CD1c-positive myeloid dendritic cell (primary cell): ENCODE data around the gene NF2.
"Not testable (repeated sequence)": the region's sequence is repeated elsewhere in the genome, so short reads cannot be mapped to it uniquely, and the experiment has no call there.

ENCODE experiments used
- DNase-seq: peaks from one replicate; pipeline ENCODE4 v3.0.0-alpha.2; 2016; ENCODE audit errors: extremely low spot score

Gene NF2

GRCh38 chr22:29603358-29604075, at the start of gene NF2:
TSS of gene NF2 (plus strand) at chr22:29603633. CDS start at chr22:29603999, 366 bp downstream.
- DNase-seq, result peak; percentile 100

DNA sequence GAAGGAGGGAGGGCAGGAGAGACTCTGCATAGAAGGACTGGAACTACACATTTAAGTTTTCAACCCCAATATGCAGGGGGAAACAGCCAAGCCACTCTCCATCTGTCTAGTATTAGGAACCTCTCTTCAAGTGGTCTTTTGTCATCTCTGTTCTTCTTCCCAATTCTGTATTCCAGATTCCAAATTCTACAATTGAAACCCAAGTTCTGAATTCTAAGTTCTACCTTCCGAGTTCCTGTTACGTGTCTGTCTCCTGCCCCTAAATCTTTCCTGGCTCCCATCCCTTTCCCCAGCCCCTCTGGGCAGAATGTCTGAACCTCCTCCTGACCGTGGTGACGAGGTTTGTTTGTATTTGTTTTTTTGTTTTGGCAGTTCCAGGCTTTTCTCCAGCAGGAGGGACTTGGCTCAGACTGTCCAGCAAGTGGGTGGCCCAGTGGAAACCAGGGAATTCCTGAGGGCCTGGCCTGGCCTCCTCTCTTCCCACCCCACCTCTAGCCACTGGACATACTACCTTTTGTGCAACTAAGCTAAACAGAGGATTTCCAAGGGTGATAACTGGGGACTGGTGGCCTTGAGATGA, 48.3 kb upstream of the NF2 start:
- DNase-seq, result no peak

DNA sequence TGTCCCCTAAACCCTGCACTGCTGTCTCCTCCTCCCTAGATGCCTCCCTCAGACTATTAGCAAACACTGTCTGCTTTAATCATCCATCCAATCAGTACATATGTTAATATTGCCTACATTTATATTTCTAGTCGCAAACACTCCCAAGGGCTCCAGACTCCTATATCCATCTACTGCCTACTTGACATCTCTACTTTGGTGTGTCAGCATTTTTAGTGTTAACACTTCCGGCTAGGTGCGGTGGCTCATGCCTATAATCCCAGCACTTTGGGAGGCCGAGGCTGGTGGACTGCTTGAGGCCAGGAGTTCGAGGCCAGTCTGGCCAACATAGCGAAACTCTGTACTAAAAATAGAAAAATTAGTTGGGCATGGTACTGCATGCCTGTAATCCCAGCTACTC, 44.4 kb upstream of the NF2 start:
- DNase-seq, result no peak

- no peak for DNase-seq
Measured at GRCh38 chr22:29559853-29560252, 43.6 kb upstream of the NF2 start.

DNA sequence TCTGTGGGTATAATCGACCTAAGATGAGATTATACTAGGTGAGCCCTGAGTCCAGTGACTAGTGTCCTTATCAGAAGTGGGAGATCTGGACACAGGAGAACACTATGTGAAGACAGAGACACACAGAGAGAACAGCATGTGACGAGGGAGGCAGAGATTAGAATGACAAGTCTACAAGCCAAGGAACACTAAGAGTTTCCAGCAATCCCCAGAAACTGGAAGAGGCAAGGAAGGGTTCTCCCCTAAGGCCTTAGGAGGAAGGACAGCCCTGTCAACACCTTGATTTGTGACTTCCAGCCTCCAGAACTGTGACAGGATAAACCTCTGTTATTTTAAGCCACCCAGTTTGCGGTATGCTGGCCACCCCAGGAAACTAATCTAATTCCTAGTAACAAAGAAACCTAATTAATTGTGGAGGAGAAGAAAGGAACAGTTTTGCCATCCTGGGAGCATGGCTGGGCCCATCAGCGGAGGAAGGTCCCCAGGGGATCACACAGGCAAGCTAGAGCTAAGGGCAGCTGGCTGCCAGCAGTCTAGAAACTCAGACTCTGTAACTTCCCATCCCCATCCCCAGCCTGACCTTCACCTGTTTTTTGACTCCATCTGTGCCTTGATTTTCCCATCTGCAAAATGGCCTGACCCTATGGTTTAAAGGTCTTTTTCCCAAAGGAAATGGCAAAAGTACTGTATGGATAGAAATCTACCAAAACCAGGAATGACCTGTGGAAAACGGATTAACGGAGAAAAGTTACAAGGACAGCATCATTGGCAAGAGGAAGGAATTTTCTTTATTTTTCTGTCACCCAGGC, 39.6 kb upstream of the NF2 start:
- no peak for DNase-seq

GRCh38 chr22:29566513-29566912, 36.9 kb upstream of the NF2 start:
- DNase-seq, result not testable (repeated sequence)

- no peak for DNase-seq
Measured at GRCh38 chr22:29567338-29567737, 36.1 kb upstream of the NF2 start.

DNA sequence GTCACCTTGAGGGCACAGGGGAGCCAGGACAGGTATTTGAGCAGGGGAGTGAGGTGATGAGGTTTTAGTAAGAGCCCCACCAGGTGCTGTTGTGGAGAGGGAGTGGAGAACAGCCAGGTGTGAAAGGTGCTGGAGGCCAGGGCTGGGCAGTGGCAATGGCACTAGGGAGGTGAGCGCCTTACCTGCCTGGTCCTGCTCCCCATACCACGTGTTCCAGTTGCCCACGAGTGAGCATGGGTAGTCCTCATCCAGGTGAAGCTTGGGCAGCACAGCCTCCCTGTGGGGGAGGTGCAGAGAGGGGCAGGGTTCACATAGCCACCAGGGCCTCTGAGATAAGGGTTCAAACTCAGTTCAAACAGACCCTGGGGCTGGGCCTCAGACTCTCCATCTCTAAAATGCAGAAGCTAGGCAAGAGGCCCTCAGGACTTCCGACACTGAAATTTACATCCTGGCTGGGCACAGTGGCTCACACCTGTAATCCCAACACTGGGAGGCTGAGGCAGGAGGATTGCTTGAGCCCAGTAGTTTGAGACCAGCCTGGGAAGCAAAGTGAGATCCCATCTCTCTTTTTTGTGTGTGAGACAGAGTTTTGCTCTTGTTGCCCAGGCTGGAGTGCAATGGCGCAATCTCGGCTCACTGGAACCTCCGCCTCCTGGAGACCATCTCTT, 34.3 kb upstream of the NF2 start:
- DNase-seq, result no peak

DNA sequence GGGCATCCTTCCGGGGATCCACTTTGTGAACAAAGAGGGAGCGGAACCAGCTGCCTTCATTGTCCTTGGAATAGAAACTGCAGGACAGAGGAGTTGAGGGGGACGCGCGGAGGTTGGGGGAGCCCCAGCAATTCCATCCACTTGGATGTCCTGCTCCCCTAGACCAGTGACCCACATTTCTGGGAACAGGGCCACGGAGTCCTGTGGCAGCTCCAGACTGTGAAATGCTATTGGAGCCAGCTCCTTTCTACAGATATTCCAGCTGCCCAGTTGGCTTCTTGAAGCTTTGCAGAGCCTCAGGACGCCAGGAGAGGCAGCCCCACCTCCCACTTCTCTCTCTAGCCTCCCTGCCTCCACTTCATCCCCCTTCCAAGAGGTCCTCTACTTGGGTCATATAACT, 33.0 kb upstream of the NF2 start:
- no peak for DNase-seq

GRCh38 chr22:29570912-29571549, 32.4 kb upstream of the NF2 start:
- no peak for DNase-seq

GRCh38 chr22:29574762-29575450, 28.5 kb upstream of the NF2 start:
- no peak for DNase-seq

DNA sequence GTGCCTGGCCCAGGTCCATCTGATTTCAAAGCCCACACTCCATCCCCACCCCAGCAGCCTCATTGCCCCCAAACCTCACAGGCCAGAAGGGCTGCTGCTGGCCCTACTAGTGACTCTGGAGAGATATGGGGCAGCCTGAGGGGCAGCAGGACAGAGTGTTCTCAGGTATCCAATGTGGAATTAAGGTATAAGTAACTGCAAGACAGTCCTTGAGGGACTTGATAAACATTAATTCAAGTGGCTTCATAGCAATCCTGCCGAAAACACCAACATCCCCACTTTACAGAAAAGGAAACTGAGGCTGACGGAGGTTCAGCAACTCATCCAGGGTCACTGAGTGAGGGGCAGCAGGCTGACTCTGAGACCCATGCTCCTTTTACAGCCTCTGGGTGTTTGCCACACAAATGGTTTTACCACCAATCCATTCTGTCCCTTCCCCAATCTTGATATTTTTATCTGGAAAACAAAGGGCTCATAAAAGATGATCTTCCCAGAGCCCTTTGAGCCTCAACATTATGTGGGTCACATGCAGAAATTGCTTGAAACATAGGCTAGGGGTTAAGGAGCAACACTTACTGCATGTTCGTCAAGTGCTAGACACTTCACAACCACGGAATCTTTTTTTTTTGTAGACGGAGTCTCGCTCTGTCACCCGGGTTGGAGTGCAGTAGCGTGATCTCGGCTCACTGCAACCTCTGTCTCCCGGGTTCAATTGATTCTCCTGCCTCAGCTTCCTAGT, 24.8 kb upstream of the NF2 start:
- no peak for DNase-seq

GRCh38 chr22:29580200-29580810, 23.1 kb upstream of the NF2 start:
- DNase-seq, result no peak

GRCh38 chr22:29581799-29582198, 21.6 kb upstream of the NF2 start:
- no peak for DNase-seq

- no peak for DNase-seq
Measured at GRCh38 chr22:29584975-29585374, 18.5 kb upstream of the NF2 start.

DNA sequence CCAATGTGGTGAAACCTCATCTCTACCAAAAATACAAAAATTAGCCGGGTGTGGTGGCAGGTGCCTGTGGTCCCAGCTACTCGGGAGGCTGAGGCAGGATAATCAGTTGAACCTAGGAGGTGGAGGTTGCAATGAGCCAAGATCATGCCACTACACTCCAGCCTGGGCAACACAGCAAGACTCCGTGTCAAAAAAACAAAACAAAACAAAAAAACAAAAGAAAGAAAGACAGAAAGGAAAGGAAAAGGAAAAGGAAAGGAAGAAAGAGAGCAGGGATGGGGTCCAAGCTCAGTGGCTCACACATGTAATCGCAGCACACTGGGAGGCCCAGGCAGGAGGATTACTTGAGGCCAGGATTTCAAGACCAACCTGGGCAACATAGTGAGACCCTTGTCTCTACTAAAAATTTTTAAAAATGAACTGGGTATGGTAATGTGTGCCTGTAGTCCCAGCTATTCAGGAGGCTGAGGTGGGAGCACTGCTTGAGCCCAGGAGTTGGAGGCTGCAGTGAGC, 17.2 kb upstream of the NF2 start:
- DNase-seq, result not testable (repeated sequence)

- DNase-seq, result peak; percentile 28
Measured at GRCh38 chr22:29587938-29588699, 15.3 kb upstream of the NF2 start.

DNA sequence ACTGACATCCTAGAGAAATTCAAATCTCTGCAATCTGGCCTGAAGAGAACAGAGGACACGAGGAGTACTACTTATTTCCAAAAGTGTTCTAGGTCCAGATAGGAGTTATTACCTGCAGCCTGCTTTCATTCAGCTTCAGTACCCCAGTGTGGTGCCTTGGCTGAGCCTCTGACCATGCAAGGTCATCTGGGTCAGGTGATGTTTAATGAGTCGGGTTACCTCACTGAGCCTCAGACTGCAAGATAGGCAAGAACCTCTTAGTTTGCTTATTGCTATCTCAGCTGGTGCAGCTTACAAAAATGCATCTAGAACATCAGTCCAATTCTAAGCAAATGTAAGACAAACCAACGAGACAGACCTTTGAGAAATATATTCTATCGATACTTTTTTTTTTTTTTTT, 9.5 kb upstream of the NF2 start:
- DNase-seq, result no peak

GRCh38 chr22:29594447-29594846, 9.0 kb upstream of the NF2 start:
- not testable (repeated sequence) for DNase-seq
